Esophagus muscularis mucosa (tissue), 3 donors: ENCODE results near the gene PTPRN2.

Source experiments
- CTCF ChIP-seq, 3 experiments: fragments of 200-600 bp in 2 of 3; fragments of 450-650 bp in 1 of 3; sonication (generic) in 2 of 3; IDR thresholded peaks; one replicate each; pipeline ENCODE4 v1.5.1; 2017 to 2019; ENCODE audit warnings: antibody characterized with exemption in 3 of 3, mild to moderate bottlenecking in 2 of 3, moderate library complexity in 1 of 3
- POLR2A ChIP-seq: fragments of 450-650 bp; IDR thresholded peaks from one replicate; pipeline ENCODE4 v1.6.1; 2017; ENCODE audit warnings: antibody characterized with exemption, moderate library complexity, mild to moderate bottlenecking, low read depth
- POLR2AphosphoS5 ChIP-seq, 2 donors: sonication (generic); formaldehyde crosslinking; IDR thresholded peaks; one replicate each; pipeline ENCODE4 v1.6.1; 2017; ENCODE audit warnings: antibody characterized with exemption in 2 of 2

GRCh38 chr7:157519798-157520244 lies 1067.8 kb downstream of the PTPRN2 start:
- TF ChIP-seq CTCF (IDR thresholded peaks at IDR 0.05) (no peak), POLR2AphosphoS5 (IDR thresholded peaks at IDR 0.05) (no peak), POLR2A (no peak)
